IPS-15b (cell line): ENCODE data around the gene GPR158.
"Not testable (repeated sequence)": the region's sequence is repeated elsewhere in the genome, so short reads cannot be mapped to it uniquely, and the experiment has no call there.

Source experiments
- H3K27me3 ChIP-seq: one replicate; pipeline ENCODE4 v1.6.1; 2013; ENCODE audit warnings: low read length; ENCODE audit not compliant: control insufficient read depth, insufficient read depth
- H3K36me3 ChIP-seq: one replicate; pipeline ENCODE4 v1.6.1; 2013; ENCODE audit warnings: low read length; ENCODE audit not compliant: control insufficient read depth, insufficient read depth
- H3K4me1 ChIP-seq: one replicate; pipeline ENCODE4 v1.6.1; 2013; ENCODE audit warnings: mild to moderate bottlenecking, low read length; ENCODE audit not compliant: control insufficient read depth, insufficient read depth
- H3K4me3 ChIP-seq: one replicate; pipeline ENCODE4 v1.5.1; 2013; ENCODE audit warnings: low read depth, low read length
- H3K9ac ChIP-seq: one replicate; pipeline ENCODE4 v1.6.1; 2013; ENCODE audit warnings: low read depth, mild to moderate bottlenecking, low read length
- H3K9me3 ChIP-seq: one replicate; pipeline ENCODE4 v1.6.1; 2013; ENCODE audit warnings: mild to moderate bottlenecking, low read length; ENCODE audit not compliant: control insufficient read depth, insufficient read depth

Gene GPR158

GRCh38 chr10:25317596-25318211 lies 142.9 kb downstream of the GPR158 start:
- H3K9me3 ChIP-seq, H3K4me1 ChIP-seq, H3K27me3 ChIP-seq, H3K4me3 ChIP-seq, H3K9ac ChIP-seq, H3K36me3 ChIP-seq: not testable (repeated sequence)

- Histone ChIP-seq H3K4me3 (no peak overlapping the region), H3K9ac (no peak overlapping the region), H3K36me3 (no peaks in the 10 kb centered on the region), H3K9me3 (no peaks in the 10 kb centered on the region), H3K27me3 (no peaks in the 10 kb centered on the region), H3K4me1 (no peaks in the 10 kb centered on the region)
Measured at GRCh38 chr10:25327273-25327672, 152.5 kb downstream of the GPR158 start.

- H3K4me3 ChIP-seq: no peak overlapping the region
- H3K36me3 ChIP-seq: no peaks in the 10 kb centered on the region
- H3K9me3 ChIP-seq: no peaks in the 10 kb centered on the region
- no peaks in the 10 kb centered on the region for H3K4me1 ChIP-seq
- H3K9ac ChIP-seq: no peak overlapping the region
- no peaks in the 10 kb centered on the region for H3K27me3 ChIP-seq
Measured at GRCh38 chr10:25328361-25328760, 153.6 kb downstream of the GPR158 start.

- not testable (repeated sequence) for H3K9me3 ChIP-seq, H3K27me3 ChIP-seq, H3K4me3 ChIP-seq, H3K9ac ChIP-seq, H3K36me3 ChIP-seq, H3K4me1 ChIP-seq
Measured at GRCh38 chr10:25329587-25329986, 154.8 kb downstream of the GPR158 start.

- Histone ChIP-seq H3K36me3 (no peaks in the 10 kb centered on the region), H3K4me1 (no peaks in the 10 kb centered on the region), H3K27me3 (no peaks in the 10 kb centered on the region), H3K9ac (no peak overlapping the region), H3K9me3 (no peaks in the 10 kb centered on the region), H3K4me3 (no peak overlapping the region)
Measured at GRCh38 chr10:25334445-25334844, 159.6 kb downstream of the GPR158 start.

- Histone ChIP-seq H3K36me3 (no peaks in the 10 kb centered on the region), H3K4me1 (no peaks in the 10 kb centered on the region), H3K9me3 (no peaks in the 10 kb centered on the region), H3K27me3 (no peaks in the 10 kb centered on the region), H3K9ac (no peak overlapping the region), H3K4me3 (no peak overlapping the region)
Measured at GRCh38 chr10:25336330-25336729, 161.5 kb downstream of the GPR158 start.

GRCh38 chr10:25338271-25338670 lies 163.5 kb downstream of the GPR158 start:
- no peaks in the 10 kb centered on the region for H3K4me1 ChIP-seq
- H3K4me3 ChIP-seq: no peak overlapping the region
- H3K36me3 ChIP-seq: no peaks in the 10 kb centered on the region
- no peaks in the 10 kb centered on the region for H3K9me3 ChIP-seq
- H3K27me3 ChIP-seq: no peaks in the 10 kb centered on the region
- no peak overlapping the region for H3K9ac ChIP-seq

GRCh38 chr10:25339966-25340365 lies 165.2 kb downstream of the GPR158 start:
- no peaks in the 10 kb centered on the region for H3K4me1 ChIP-seq
- H3K27me3 ChIP-seq: no peaks in the 10 kb centered on the region
- no peaks in the 10 kb centered on the region for H3K9me3 ChIP-seq
- no peak overlapping the region for H3K4me3 ChIP-seq
- H3K9ac ChIP-seq: no peak overlapping the region
- no peaks in the 10 kb centered on the region for H3K36me3 ChIP-seq

GRCh38 chr10:25349520-25349919 lies 174.7 kb downstream of the GPR158 start:
- H3K27me3 ChIP-seq: no peaks in the 10 kb centered on the region
- H3K36me3 ChIP-seq: no peaks in the 10 kb centered on the region
- no peaks in the 10 kb centered on the region for H3K9me3 ChIP-seq
- no peak overlapping the region for H3K9ac ChIP-seq
- H3K4me3 ChIP-seq: no peak overlapping the region
- no peaks in the 10 kb centered on the region for H3K4me1 ChIP-seq

GRCh38 chr10:25356609-25357008 lies 181.8 kb downstream of the GPR158 start:
- H3K9me3 ChIP-seq: peaks cover 6% of the 10 kb centered on the region

GRCh38 chr10:25357269-25357668 lies 182.5 kb downstream of the GPR158 start:
- Histone ChIP-seq H3K4me1 (no peaks in the 10 kb centered on the region), H3K9ac (no peak overlapping the region)

More at GRCh38 chr10:25356609-25357008, 181.8 kb downstream of the GPR158 start:
- no peaks in the 10 kb centered on the region for H3K4me1 ChIP-seq
- H3K27me3 ChIP-seq: no peaks in the 10 kb centered on the region
- H3K9ac ChIP-seq: no peak overlapping the region
- H3K4me3 ChIP-seq: no peak overlapping the region
- H3K36me3 ChIP-seq: no peaks in the 10 kb centered on the region

GRCh38 chr10:25382029-25382810 lies 207.4 kb downstream of the GPR158 start:
- H3K9ac ChIP-seq: no peak overlapping the region
- no peaks in the 10 kb centered on the region for H3K9me3 ChIP-seq
- H3K4me1 ChIP-seq: peaks cover 8% of the 10 kb centered on the region
- H3K36me3 ChIP-seq: no peaks in the 10 kb centered on the region
- no peaks in the 10 kb centered on the region for H3K27me3 ChIP-seq
- H3K4me3 ChIP-seq: no peak overlapping the region

More at GRCh38 chr10:25357269-25357668, 182.5 kb downstream of the GPR158 start:
- Histone ChIP-seq H3K4me3 (no peak overlapping the region), H3K36me3 (no peaks in the 10 kb centered on the region), H3K27me3 (no peaks in the 10 kb centered on the region), H3K9me3 (peaks cover 6% of the 10 kb centered on the region)
